Measurements from ENCODE around the gene MYH9. TPM values are rescaled to one million over a fixed set of nuclear protein-coding genes. Genes with fewer than 3 reads are reported as not detected.

Gene MYH9
- total RNA-seq, 1 donor from 2014 or later, result 122 TPM

- peaks cover 34% of the 10 kb centered on the region for H3K4me1 Mint-ChIP-seq (ENCODE audit: low read depth, unreplicated experiment)
These were observed 54.1 kb downstream of the MYH9 start for GRCh38 chr22:36333644-36334043.

DNA sequence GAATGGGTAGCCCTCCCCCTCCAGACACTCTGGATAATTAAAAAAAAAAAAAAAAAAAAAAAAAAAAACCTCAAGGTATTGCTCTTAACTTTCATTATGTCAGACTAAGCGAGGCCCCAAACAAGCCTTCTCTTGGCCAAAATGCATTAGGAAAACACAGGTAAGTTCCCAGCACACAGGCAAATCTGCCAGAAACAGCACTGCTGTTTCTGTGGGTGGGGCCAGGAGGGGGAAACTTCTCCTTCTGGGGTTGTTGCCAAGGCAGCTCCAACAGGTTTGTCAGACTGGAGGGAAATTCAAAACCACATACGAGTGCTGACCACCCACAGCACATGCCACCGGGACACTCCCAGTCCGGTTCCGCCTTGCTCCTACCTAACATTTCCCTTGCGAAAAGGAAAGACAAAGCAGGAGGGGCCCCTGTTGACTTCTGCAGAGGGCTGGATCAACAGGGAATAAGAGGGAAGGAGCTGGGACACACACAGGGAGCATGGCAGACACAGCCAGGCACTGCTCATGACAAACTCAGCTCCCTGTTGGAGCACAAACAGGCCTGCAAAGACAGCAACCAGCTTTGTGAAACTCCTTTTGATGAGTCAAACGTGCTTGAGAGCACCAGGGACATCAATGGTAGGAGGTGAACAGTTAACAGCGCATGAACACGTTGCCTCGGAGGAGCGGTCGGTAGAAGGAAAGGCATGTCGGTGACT, 55.0 kb downstream of the MYH9 start:
- peaks cover 42% of the 10 kb centered on the region for H3K4me1 Mint-ChIP-seq (ENCODE audit: low read depth, unreplicated experiment)
- no peak for DNase-seq
- no peaks in the 10 kb centered on the region for H3K36me3 Mint-ChIP-seq (ENCODE audit: unreplicated experiment)
- TF ChIP-seq, protein P1, sequence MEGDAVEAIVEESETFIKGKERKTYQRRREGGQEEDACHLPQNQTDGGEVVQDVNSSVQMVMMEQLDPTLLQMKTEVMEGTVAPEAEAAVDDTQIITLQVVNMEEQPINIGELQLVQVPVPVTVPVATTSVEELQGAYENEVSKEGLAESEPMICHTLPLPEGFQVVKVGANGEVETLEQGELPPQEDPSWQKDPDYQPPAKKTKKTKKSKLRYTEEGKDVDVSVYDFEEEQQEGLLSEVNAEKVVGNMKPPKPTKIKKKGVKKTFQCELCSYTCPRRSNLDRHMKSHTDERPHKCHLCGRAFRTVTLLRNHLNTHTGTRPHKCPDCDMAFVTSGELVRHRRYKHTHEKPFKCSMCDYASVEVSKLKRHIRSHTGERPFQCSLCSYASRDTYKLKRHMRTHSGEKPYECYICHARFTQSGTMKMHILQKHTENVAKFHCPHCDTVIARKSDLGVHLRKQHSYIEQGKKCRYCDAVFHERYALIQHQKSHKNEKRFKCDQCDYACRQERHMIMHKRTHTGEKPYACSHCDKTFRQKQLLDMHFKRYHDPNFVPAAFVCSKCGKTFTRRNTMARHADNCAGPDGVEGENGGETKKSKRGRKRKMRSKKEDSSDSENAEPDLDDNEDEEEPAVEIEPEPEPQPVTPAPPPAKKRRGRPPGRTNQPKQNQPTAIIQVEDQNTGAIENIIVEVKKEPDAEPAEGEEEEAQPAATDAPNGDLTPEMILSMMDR (IDR thresholded peaks at IDR 0.05; ENCODE audit: partially characterized antibody, unreplicated experiment), result no peak
- no peak overlapping the region for H3K4me3 Mint-ChIP-seq (ENCODE audit: unreplicated experiment)
- peaks cover 17% of the 10 kb centered on the region for H3K9me3 Mint-ChIP-seq (ENCODE audit: unreplicated experiment)
- H3K27me3 Mint-ChIP-seq (ENCODE audit: unreplicated experiment), result peaks cover 17% of the 10 kb centered on the region
- no peak overlapping the region for H3K27ac Mint-ChIP-seq (ENCODE audit: unreplicated experiment)

More at GRCh38 chr22:36333644-36334043, 54.1 kb downstream of the MYH9 start:
- no peaks in the 10 kb centered on the region for H3K36me3 Mint-ChIP-seq (ENCODE audit: unreplicated experiment)
- H3K9me3 Mint-ChIP-seq (ENCODE audit: unreplicated experiment), result peaks cover 15% of the 10 kb centered on the region
- H3K4me3 Mint-ChIP-seq (ENCODE audit: unreplicated experiment), result no peak overlapping the region
- H3K27ac Mint-ChIP-seq (ENCODE audit: unreplicated experiment), result no peak overlapping the region
- H3K27me3 Mint-ChIP-seq (ENCODE audit: unreplicated experiment), result peaks cover 17% of the 10 kb centered on the region
- no peak for DNase-seq
- TF ChIP-seq, protein P1 (IDR thresholded peaks at IDR 0.05; ENCODE audit: partially characterized antibody, unreplicated experiment), result no peak

DNA sequence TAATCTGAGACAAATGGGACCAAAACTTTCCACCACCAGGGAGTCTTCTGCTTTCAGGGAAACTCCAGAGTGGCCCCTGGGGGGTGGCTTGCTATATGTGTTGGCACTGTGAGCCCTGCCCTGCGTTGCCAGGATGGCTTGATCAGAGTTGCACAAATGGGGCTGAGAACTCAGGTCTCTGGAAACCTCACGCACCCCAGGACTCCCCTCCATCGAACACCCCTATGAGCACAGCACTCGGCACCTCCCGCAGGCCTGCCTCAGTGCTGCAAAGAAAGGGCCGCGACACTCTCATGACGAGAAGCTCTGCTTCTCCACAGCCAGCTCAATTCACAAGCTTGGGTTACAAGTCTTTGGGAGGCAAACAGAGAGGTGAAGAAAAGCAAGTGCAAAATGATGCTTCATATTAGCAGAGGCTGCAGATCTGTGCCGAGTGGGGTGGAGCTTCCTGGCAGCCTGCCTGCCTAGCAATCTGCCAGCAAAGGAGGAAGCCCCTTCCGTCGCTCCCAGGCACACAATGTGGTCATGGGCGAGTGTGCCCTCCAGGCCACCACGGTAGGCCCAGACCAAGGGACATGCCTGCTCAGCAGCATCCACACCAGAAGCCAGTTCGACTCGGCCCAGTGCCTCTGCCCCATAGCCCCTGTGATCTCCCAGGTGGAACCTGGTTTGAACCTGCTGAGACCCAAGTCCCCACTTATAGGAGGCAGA, 55.7 kb downstream of the MYH9 start:
- H3K27me3 Mint-ChIP-seq (ENCODE audit: unreplicated experiment), result peaks cover 17% of the 10 kb centered on the region
- TF ChIP-seq, protein P1 (IDR thresholded peaks at IDR 0.05; ENCODE audit: partially characterized antibody, unreplicated experiment), result no peak

DNA sequence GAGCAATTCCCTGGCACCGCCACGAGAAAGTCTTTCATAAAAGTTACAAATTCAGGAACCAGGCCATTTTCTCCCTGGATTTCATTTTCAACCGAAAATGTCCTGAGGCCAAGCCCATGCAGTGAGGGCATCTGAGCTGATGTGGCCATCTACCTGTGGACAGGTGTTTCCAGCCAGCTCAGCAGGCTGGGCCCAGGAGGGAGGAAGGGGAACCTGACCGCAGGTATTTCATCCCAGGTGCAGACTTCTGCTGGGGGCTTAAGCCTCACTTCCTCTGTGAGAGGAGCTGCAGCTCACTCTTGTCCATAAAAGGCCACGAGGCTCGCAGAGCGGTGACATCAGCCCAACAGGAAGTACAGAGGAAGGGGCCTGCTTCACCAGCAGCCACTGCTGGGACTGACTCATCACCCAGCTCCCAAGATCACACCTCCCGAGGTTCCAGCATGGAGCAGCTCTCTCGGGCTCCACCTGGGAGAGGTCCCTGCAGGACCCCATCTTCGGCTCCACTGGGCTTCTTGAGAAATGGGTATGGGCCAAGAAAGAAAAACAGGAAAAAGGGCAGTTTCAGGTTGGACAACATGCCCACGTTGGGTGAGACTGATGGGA, 56.4 kb downstream of the MYH9 start:
- peak overlapping the region; percentile 34 for H3K4me3 Mint-ChIP-seq (ENCODE audit: unreplicated experiment)
- TF ChIP-seq, protein P1 (IDR thresholded peaks at IDR 0.05; ENCODE audit: partially characterized antibody, unreplicated experiment), result no peak
- DNase-seq, result no peak
- peaks cover 35% of the 10 kb centered on the region for H3K4me1 Mint-ChIP-seq (ENCODE audit: low read depth, unreplicated experiment)
- no peaks in the 10 kb centered on the region for H3K36me3 Mint-ChIP-seq (ENCODE audit: unreplicated experiment)
- H3K27me3 Mint-ChIP-seq (ENCODE audit: unreplicated experiment), result peaks cover 13% of the 10 kb centered on the region
- peaks cover 15% of the 10 kb centered on the region for H3K9me3 Mint-ChIP-seq (ENCODE audit: unreplicated experiment)
- H3K27ac Mint-ChIP-seq (ENCODE audit: unreplicated experiment), result no peak overlapping the region

More for the DNA sequence above, 55.7 kb downstream of the MYH9 start:
- DNase-seq, result no peak
- H3K27ac Mint-ChIP-seq (ENCODE audit: unreplicated experiment), result no peak overlapping the region
- H3K4me3 Mint-ChIP-seq (ENCODE audit: unreplicated experiment), result no peak overlapping the region
- no peaks in the 10 kb centered on the region for H3K36me3 Mint-ChIP-seq (ENCODE audit: unreplicated experiment)
- peaks cover 39% of the 10 kb centered on the region for H3K4me1 Mint-ChIP-seq (ENCODE audit: low read depth, unreplicated experiment)
- peaks cover 17% of the 10 kb centered on the region for H3K9me3 Mint-ChIP-seq (ENCODE audit: unreplicated experiment)

All from glutamatergic neuron (in vitro differentiated cells).